ENCODE results near the gene BTF3.
"Not testable (repeated sequence)": the region's sequence is repeated elsewhere in the genome, so short reads cannot be mapped to it uniquely, and the experiment has no call there.

Gene BTF3

GRCh38 chr5:73486119-73486899 is 11.9 kb upstream of the BTF3 start:
- no peak for FAIRE-seq

- FAIRE-seq: not testable (repeated sequence)
Observed at GRCh38 chr5:73487257-73487656, 11.0 kb upstream of the BTF3 start.

- FAIRE-seq: no peak
Observed at GRCh38 chr5:73487815-73488214, 10.4 kb upstream of the BTF3 start.

GRCh38 chr5:73488806-73489205 is 9.4 kb upstream of the BTF3 start:
- FAIRE-seq: no peak

GRCh38 chr5:73490088-73490487 is 8.2 kb upstream of the BTF3 start:
- FAIRE-seq: no peak

- FAIRE-seq: no peak
Observed at GRCh38 chr5:73491155-73491554, 7.1 kb upstream of the BTF3 start.

GRCh38 chr5:73493421-73493820 is 4.8 kb upstream of the BTF3 start:
- FAIRE-seq: no peak

- no peak for FAIRE-seq
Observed at GRCh38 chr5:73494721-73495120, 3.5 kb upstream of the BTF3 start.

- no peak for FAIRE-seq
Observed at GRCh38 chr5:73495772-73496335, 2.4 kb upstream of the BTF3 start.

GRCh38 chr5:73496984-73497457 is 1.2 kb upstream of the BTF3 start:
- FAIRE-seq: no peak

GRCh38 chr5:73497497-73498056 is 665 bp upstream of the BTF3 start:
- FAIRE-seq: no peak

- no peak for FAIRE-seq
Observed at GRCh38 chr5:73499187-73499586, 945 bp downstream of the BTF3 start.

- no peak for FAIRE-seq
Observed at GRCh38 chr5:73499756-73500155, 1.5 kb downstream of the BTF3 start.

- no peak for FAIRE-seq
Observed at GRCh38 chr5:73501406-73501805, 3.2 kb downstream of the BTF3 start.

- FAIRE-seq: no peak
Observed at GRCh38 chr5:73506459-73506955, 8.3 kb downstream of the BTF3 start.

GRCh38 chr5:73507062-73507461 is 8.8 kb downstream of the BTF3 start:
- no peak for FAIRE-seq

GRCh38 chr5:73508521-73508920 is 10.3 kb downstream of the BTF3 start:
- not testable (repeated sequence) for FAIRE-seq

GRCh38 chr5:73513996-73514395 is 15.8 kb downstream of the BTF3 start:
- FAIRE-seq: no peak

- FAIRE-seq: no peak
Observed at GRCh38 chr5:73514418-73514817, 16.2 kb downstream of the BTF3 start.

GRCh38 chr5:73515232-73515631 is 17.0 kb downstream of the BTF3 start:
- no peak for FAIRE-seq

- FAIRE-seq: peak; percentile 86
Observed at GRCh38 chr5:73519531-73520283, 21.5 kb downstream of the BTF3 start.

GRCh38 chr5:73522989-73523388 is 24.7 kb downstream of the BTF3 start:
- FAIRE-seq: no peak

- no peak for FAIRE-seq
Observed at GRCh38 chr5:73523861-73524260, 25.6 kb downstream of the BTF3 start.
